CD4-positive, alpha-beta T cell treated with Interleukin-17A for 1 hour (primary cell): ENCODE data around the gene C1QTNF4.

Experiments used
- DNase-seq: peaks from one replicate; pipeline ENCODE4 v3.0.0-alpha.2; 2020

Gene C1QTNF4

GRCh38 chr11:47592251-47592650 lies 2.0 kb downstream of the C1QTNF4 start:
- no peak for DNase-seq

DNA sequence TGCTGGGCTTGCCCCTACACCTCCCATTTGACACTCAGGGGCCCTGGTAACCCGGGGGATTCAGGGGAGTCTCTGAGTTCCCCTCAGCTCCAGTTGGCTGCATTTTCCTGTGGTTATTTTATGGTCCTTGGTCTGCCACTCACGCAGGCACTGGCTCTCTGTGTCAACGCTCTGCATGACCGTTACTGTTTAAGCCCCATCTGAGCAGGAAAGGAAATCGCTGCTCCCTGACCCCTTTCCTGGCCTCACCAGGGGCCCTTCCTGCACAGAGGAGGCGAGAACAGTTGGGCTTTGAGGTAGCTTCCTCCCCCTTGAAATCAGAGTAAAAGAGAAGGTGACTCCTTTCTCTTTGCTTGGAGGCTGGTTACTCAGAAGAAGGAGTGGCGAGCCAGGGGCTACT lies 2.4 kb downstream of the C1QTNF4 start:
- DNase-seq = no peak

DNA sequence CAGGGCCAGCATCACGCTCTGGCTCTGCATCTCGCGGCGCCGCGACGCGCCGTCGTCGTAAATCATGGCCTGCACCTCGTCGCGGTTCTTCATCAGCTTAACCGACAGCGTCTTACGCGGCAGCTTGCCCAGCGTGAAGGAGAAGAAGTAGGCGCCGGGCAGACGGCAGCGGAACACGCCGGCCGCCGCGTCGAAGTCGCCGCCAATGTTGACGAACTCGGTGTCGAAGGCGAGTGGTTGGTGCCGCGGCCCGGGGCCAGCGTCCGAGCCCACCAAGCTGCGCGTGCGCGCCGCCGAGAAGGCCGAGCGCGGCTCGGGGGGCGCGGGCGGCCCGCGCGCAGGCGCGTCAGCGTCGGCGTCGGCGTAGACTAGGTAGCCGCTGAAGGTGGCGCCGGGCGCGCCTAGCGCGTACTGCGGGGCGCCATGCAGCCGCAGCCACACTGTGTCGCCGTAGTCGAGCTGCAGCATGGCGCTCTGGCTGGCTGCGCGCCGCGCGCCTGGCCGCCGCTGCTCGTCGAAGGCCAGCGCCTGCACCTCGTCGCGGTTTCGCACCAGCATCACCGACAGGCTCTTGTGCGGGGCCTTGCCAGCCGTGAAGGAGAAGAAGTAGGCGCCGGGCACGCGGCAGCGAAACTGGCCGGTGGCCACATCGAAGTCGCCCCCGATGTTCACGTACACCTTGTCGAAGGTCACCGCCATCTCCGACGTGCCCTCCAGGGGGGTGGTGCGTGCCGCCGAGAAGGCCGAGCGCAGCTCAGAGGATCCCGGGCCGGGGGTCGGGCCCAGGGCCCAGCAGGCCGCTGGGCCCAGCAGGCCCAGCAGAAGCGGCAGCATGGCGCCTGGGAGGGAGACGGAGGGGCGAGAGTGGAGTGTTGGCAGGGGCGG lies 4.0 kb downstream of the C1QTNF4 start:
- DNase-seq = no peak

- DNase-seq = no peak
Measured at GRCh38 chr11:47589584-47589976, 4.6 kb downstream of the C1QTNF4 start.

DNA sequence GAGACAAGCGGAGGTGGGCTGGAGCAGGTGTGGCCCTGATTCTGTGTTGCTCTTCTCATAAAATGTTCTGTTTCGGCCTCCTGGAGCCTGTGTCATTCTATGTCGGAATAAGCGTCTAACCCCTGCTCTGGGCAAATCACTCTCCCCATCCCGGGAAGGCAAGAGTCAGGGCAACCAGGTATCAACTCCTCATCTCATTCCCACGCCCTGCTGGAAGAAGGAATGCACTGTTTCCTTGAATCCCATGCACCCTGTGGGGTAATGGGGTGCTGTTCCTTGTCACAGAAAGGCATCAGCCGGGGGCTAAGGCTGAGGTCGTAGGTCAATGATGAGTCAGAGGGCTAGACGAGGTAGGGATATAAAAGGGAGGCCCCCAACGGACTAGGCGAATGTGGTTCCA lies 5.1 kb downstream of the C1QTNF4 start:
- DNase-seq = no peak

GRCh38 chr11:47587723-47588326 lies 6.4 kb downstream of the C1QTNF4 start:
- DNase-seq = no peak

- DNase-seq = no peak
Measured at GRCh38 chr11:47587039-47587716, 7.0 kb downstream of the C1QTNF4 start.

GRCh38 chr11:47586098-47586855 lies 7.9 kb downstream of the C1QTNF4 start, which contains the start of gene FAM180B:
TSS of gene FAM180B (plus strand) at chr11:47586678. CDS start at chr11:47586769, 91 bp downstream.
- no peak for DNase-seq

- no peak for DNase-seq
Measured at GRCh38 chr11:47583844-47584243, 10.4 kb downstream of the C1QTNF4 start.

DNA sequence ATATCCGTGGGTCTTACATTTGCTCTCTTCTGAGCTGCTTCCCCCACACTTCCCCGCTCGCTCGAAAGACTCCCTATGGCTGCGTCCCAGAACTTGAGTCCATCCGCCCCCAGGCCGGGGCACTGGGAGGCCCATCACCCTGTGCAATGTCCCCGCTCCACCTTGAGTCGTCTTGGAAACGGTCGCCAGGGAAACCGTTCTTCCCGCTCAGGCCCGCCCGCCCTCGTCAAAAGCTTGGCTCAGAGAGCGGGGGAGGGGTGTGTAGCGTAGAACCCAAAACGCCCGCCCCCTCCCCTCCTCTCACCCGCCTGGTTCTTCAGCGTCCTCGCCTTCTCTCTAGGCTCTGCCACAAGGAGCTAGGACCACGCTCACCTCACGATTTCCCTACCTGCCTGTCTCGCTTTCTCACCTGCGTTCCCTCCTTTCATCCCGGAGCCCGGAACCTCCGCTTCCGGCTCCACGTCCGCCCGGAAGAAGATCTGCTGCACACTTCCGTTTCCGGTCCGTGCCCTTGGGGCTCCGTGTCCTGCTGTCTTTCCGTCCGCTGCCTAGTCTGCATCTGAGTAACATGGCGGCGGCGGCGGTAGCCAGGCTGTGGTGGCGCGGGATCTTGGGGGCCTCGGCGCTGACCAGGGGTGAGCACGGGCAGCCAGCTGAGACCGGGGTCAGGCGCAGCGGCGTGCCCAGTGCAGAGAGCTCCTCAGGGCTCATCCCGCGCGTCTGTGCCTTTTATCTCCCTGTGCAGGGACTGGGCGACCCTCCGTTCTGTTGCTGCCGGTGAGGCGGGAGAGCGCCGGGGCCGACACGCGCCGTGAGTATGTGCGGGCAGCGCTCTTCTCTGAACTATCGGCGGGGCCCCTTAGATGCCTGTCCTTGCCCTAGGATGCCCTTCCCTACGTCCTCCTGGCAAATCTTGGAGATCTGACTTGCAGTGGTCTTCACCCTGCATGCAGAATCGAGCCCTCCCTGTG lies 15.4 kb downstream of the C1QTNF4 start, which contains the start of the genes KBTBD4 and NDUFS3:
TSS of gene KBTBD4 (minus strand) at position 447 of the 971 bp plus-strand sequence. CDS start at position 428, 19 bp downstream.
TSS of gene NDUFS3 (plus strand) at position 551 of the 971 bp plus-strand sequence. CDS start at position 569, 18 bp downstream.
- peak; percentile 93 for DNase-seq

- DNase-seq = no peak
Measured at GRCh38 chr11:47577460-47578041, 16.7 kb downstream of the C1QTNF4 start.

GRCh38 chr11:47573321-47573720 lies 20.9 kb downstream of the C1QTNF4 start:
- no peak for DNase-seq

GRCh38 chr11:47572715-47573255 lies 21.4 kb downstream of the C1QTNF4 start:
- DNase-seq = no peak

GRCh38 chr11:47571895-47572294 lies 22.3 kb downstream of the C1QTNF4 start:
- DNase-seq = no peak

- no peak for DNase-seq
Measured at GRCh38 chr11:47571357-47571729, 22.9 kb downstream of the C1QTNF4 start.

GRCh38 chr11:47570651-47571356 lies 23.4 kb downstream of the C1QTNF4 start:
- no peak for DNase-seq

DNA sequence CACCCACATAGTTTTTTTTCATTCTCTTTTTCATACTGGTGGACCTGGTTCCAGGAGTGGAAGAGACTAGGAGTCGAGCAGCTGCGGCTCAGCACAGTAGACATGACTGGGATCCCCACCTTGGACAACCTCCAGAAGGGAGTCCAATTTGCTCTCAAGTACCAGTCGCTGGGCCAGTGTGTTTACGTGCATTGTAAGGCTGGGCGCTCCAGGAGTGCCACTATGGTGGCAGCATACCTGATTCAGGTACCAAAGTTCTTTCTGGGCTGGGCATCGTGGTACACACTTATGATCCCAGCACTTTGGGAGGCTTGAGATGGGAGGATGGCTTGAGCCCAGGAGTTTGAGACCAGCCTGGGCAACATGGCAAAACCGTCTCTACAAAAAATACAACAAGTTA lies 24.6 kb downstream of the C1QTNF4 start:
- DNase-seq = no peak

DNA sequence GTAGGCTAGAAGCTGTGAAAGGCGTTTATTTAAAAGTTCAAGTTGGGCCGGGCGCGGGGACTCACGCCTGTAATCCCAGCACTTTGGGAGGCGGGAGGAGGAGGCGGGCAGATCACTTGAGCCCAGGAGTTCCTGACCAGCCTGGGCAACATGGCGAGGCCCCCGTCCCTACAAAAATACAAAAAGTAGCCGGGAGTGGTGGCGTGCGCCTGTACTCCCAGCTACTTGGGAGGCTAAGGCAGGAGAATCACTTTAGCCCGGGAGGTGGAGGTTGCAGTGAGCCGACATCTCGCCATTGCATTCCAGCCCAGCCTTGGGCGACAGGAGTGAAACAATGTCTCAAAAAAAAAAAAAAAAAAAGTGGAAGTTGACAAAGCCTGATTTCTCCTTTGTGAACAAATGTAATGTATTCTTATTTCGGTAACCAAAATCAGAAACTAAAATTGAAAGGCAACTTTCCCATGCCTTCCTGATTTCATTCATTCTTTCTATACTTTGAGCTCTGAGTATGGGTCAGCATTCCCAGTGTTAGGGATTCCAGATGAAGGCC lies 28.0 kb downstream of the C1QTNF4 start:
- DNase-seq = no peak

- peak; percentile 72 for DNase-seq
Measured at GRCh38 chr11:47565340-47566148, 28.7 kb downstream of the C1QTNF4 start, which contains the start of gene PTPMT1. TSS of gene PTPMT1 (plus strand) at chr11:47565599. CDS start at chr11:47565623, 24 bp downstream.
